MM.1S (cell line): ENCODE data around the gene BCOR.

ENCODE experiments used
- DNase-seq: peaks from one replicate; pipeline ENCODE4 v3.0.0-alpha.2; 2015
- H2AFZ ChIP-seq: fragments of 300-600 bp; sonication (generic); 2 replicates; pipeline ENCODE4 v1.6.0; 2016; ENCODE audit warnings: antibody characterized with exemption, low read length
- H3F3A ChIP-seq: fragments of 300-600 bp; sonication (generic); 2 replicates; pipeline ENCODE4 v1.6.1; 2016; ENCODE audit warnings: mild to moderate bottlenecking, antibody characterized with exemption, low read length, moderate library complexity, mixed read lengths; ENCODE audit not compliant: insufficient read depth
- H3K27ac ChIP-seq: fragments of 300-600 bp; sonication (generic); 2 replicates; pipeline ENCODE4 v1.5.1; 2016; ENCODE audit warnings: mild to moderate bottlenecking, low read length
- H3K27me3 ChIP-seq: fragments of 300-600 bp; sonication (generic); replicated peaks from 2 replicates; pipeline ENCODE4 v1.6.0; 2016; ENCODE audit warnings: low read length; ENCODE audit not compliant: insufficient read depth
- H3K36me3 ChIP-seq: fragments of 300-600 bp; sonication (generic); replicated peaks from 2 replicates; pipeline ENCODE4 v1.6.1; 2016; ENCODE audit warnings: mild to moderate bottlenecking, low read length, mixed read lengths; ENCODE audit not compliant: insufficient read depth
- H3K4me1 ChIP-seq: fragments of 300-600 bp; sonication (generic); 2 replicates; pipeline ENCODE4 v1.6.1; 2016; ENCODE audit warnings: low read length, mixed read lengths
- H3K4me2 ChIP-seq: fragments of 300-600 bp; sonication (generic); 2 replicates; pipeline ENCODE4 v1.6.0; 2016; ENCODE audit warnings: low read depth, low read length
- H3K4me3 ChIP-seq: fragments of 300-600 bp; sonication (generic); 2 replicates; pipeline ENCODE4 v1.5.1; 2016; ENCODE audit warnings: low read length, mixed read lengths
- H3K79me2 ChIP-seq: fragments of 300-600 bp; sonication (generic); 2 replicates; pipeline ENCODE4 v1.6.1; 2016; ENCODE audit warnings: mixed run types, low read length, mixed read lengths
- H3K9ac ChIP-seq: fragments of 300-600 bp; sonication (generic); 2 replicates; pipeline ENCODE4 v1.6.1; 2016; ENCODE audit warnings: low read length, mixed read lengths
- H3K9me2 ChIP-seq: fragments of 300-600 bp; sonication (generic); replicated peaks from 2 replicates; pipeline ENCODE4 v1.6.1; 2016; ENCODE audit warnings: mild to moderate bottlenecking, low read length, mixed read lengths; ENCODE audit not compliant: insufficient read depth
- H3K9me3 ChIP-seq: fragments of 300-600 bp; sonication (generic); replicated peaks from 2 replicates; pipeline ENCODE4 v1.6.1; 2016; ENCODE audit warnings: mild to moderate bottlenecking, low read length, mixed read lengths; ENCODE audit not compliant: insufficient read depth
- H4K20me1 ChIP-seq: fragments of 300-600 bp; sonication (generic); 2 replicates; pipeline ENCODE4 v1.6.1; 2016; ENCODE audit warnings: mild to moderate bottlenecking, low read length, moderate library complexity, mixed read lengths; ENCODE audit not compliant: insufficient read depth
- EZH2 ChIP-seq: fragments of 300-600 bp; sonication (generic); optimal IDR thresholded peaks from 2 replicates; pipeline ENCODE3; 2017; ENCODE audit warnings: low read depth, mild to moderate bottlenecking, antibody characterized with exemption, low read length, mixed read lengths
- EZH2phosphoT487 ChIP-seq: fragments of 300-600 bp; sonication (generic); IDR thresholded peaks from 2 replicates; pipeline ENCODE4 v1.6.1; 2018; ENCODE audit warnings: antibody characterized with exemption, low read length
- TF ChIP-seq, protein P1 (sequence below): fragments of 300-600 bp; sonication (generic); IDR thresholded peaks from 2 replicates; pipeline ENCODE4 v1.5.1; 2016; ENCODE audit warnings: antibody characterized with exemption, low read length, mixed read lengths

Gene BCOR

DNA sequence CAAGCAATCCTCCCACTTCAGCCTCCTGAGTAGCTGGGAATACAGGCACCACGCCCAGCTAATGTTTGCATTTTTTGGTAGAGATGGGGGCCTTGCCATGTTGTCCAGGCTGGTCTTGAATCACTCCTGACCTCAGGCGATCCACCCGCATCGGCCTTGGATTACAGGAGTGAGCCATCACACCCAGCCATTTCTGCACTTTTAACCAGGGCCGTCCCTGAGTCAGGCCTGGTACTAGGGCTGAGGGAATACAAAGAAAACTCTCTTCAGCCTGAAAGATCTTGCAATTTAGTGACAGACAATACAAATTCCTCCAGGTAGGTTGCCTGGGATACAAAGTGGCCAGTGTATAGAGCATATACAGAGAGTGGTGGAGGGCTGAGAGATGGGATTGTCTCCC is 65.8 kb downstream of the BCOR start:
- Histone ChIP-seq H3K79me2 (no peaks in the 10 kb centered on the region), H3K9me3 (no peaks in the 10 kb centered on the region), H3K27ac (no peak overlapping the region), H4K20me1 (no peaks in the 10 kb centered on the region), H3K27me3 (no peaks in the 10 kb centered on the region), H3K4me3 (no peak overlapping the region), H3K4me1 (no peaks in the 10 kb centered on the region), H3K4me2 (no peak overlapping the region), H3K36me3 (no peaks in the 10 kb centered on the region), H3K9me2 (no peaks in the 10 kb centered on the region), H2AFZ (no peak overlapping the region), H3F3A (no peaks in the 10 kb centered on the region), H3K9ac (no peak overlapping the region)
- TF ChIP-seq EZH2phosphoT487 (no peak), EZH2 (no peak)
- TF ChIP-seq, protein P1, sequence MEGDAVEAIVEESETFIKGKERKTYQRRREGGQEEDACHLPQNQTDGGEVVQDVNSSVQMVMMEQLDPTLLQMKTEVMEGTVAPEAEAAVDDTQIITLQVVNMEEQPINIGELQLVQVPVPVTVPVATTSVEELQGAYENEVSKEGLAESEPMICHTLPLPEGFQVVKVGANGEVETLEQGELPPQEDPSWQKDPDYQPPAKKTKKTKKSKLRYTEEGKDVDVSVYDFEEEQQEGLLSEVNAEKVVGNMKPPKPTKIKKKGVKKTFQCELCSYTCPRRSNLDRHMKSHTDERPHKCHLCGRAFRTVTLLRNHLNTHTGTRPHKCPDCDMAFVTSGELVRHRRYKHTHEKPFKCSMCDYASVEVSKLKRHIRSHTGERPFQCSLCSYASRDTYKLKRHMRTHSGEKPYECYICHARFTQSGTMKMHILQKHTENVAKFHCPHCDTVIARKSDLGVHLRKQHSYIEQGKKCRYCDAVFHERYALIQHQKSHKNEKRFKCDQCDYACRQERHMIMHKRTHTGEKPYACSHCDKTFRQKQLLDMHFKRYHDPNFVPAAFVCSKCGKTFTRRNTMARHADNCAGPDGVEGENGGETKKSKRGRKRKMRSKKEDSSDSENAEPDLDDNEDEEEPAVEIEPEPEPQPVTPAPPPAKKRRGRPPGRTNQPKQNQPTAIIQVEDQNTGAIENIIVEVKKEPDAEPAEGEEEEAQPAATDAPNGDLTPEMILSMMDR: no peak
- no peak for DNase-seq

GRCh38 chrX:40030205-40030604 is 67.6 kb downstream of the BCOR start:
- no peaks in the 10 kb centered on the region for H3K4me1 ChIP-seq
- H3K9ac ChIP-seq: no peak overlapping the region
- H3F3A ChIP-seq: no peaks in the 10 kb centered on the region
- no peak overlapping the region for H2AFZ ChIP-seq
- DNase-seq: no peak
- H4K20me1 ChIP-seq: no peaks in the 10 kb centered on the region
- TF ChIP-seq EZH2phosphoT487 (no peak), EZH2 (no peak)
- TF ChIP-seq, protein P1: no peak
- no peak overlapping the region for H3K4me2 ChIP-seq
- H3K27ac ChIP-seq: no peak overlapping the region
- H3K9me3 ChIP-seq: no peaks in the 10 kb centered on the region
- H3K9me2 ChIP-seq: no peaks in the 10 kb centered on the region
- no peaks in the 10 kb centered on the region for H3K27me3 ChIP-seq
- no peaks in the 10 kb centered on the region for H3K36me3 ChIP-seq
- H3K4me3 ChIP-seq: no peak overlapping the region
- no peaks in the 10 kb centered on the region for H3K79me2 ChIP-seq

- Histone ChIP-seq H3K4me2 (peak overlapping the region; percentile 37; the same call in 1 of the 2 replicates), H3K9me2 (no peaks in the 10 kb centered on the region), H3K36me3 (no peaks in the 10 kb centered on the region), H3F3A (no peaks in the 10 kb centered on the region), H3K27me3 (no peaks in the 10 kb centered on the region), H4K20me1 (no peaks in the 10 kb centered on the region), H3K4me1 (no peaks in the 10 kb centered on the region), H3K79me2 (no peaks in the 10 kb centered on the region), H3K27ac (no peak overlapping the region), H3K4me3 (no peak overlapping the region), H3K9me3 (no peaks in the 10 kb centered on the region), H2AFZ (no peak overlapping the region), H3K9ac (no peak overlapping the region)
- TF ChIP-seq EZH2phosphoT487 (no peak), EZH2 (no peak)
- TF ChIP-seq, protein P1: no peak
- DNase-seq: no peak
These were observed 75.3 kb downstream of the BCOR start for GRCh38 chrX:40022421-40022820.
